HG03354 (cell line): ENCODE data around the gene COL12A1.
A peak's percentile ranks its signal among the peaks of the same experiment; 100 is the strongest.

ENCODE experiments used
- ATAC-seq: cut with Tn5 transposase; IDR thresholded peaks from one replicate; pipeline ENCODE4 v1.9.1; 2021; ENCODE audit warnings: mild to moderate bottlenecking; ENCODE audit not compliant: unreplicated experiment, poor library complexity, severe bottlenecking

The COL12A1 gene

DNA sequence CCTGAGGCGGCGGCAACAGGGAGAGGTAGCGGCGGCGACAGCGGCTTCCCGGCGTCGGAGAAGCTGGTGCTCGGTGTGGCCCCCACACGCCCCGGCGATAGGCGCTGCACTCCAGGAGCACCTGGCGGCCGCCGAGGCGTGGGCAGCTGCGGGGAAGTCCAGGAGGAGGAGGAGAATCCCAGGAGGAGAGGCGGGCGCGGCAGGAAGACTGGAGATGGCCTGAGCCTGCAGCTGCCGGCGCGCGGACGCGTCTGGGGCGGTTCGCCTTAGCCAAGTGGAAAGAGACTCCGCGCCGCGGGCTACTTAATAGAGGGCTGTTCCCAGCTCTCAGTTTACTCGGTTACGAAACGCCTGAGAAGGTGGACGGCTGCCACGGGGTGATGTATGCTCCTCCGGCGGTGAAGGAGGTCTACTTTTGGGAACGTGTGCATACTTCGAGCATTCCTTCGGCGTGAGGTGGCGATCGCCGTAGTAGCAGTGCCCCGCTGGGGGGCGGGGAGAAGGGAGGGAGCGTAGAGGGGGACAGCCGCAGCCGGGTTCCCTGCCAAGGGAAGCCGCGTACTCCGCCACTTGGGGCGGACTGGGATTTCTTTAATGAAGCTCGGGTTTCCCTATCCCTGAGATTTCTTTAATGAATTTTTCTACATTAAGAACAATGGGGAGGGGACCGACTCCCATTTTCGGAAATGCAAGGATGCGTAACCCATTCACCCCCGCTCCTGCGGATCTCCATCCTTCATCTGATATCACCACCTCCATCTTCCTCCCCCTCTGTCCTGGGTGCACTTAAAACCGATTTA lies at the start of gene COL12A1:
Gene COL12A1 (minus strand): TSS at position 278 of the 800 bp plus-strand sequence. CDS start 3,261 bp downstream, outside the sequence.
- ATAC-seq, result no peak

DNA sequence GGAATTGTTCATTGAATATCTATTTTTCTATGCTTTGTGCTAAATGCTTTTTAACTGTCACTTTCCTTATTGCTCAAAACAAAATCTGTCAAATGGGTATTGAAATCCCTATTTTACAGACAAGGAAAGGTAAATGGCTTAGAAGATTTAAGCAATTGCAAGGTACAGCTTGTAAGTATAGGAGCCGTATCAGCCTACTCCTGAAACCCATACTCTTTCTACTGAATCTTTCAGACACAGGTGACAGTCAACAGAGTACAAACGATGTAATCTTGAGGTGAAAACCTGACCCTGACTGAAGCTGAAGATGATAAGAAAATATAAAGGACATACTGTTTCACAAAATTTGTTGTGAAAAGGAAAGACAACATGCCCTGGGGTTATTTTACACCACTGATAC lies 44.7 kb upstream of the COL12A1 start:
- no peak for ATAC-seq

DNA sequence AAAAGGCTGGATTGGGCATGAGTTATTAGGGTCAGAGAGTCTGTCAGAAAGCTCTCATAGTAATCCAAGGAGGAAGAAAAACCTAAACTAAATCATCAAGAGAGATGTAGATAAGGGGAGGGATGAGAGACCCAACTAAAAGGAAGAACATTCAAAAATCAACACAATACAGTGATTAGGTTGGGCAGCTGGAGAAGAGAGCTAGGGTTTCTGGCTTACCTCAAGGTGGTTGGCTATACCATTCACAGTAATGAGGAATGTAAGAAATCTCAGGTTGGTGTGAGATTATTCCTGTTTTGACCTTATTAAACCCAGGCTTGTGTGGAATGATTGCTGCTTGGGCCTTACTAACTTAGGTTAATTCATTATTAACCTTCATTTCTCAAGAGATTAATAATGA lies 44.0 kb upstream of the COL12A1 start:
- no peak for ATAC-seq

DNA sequence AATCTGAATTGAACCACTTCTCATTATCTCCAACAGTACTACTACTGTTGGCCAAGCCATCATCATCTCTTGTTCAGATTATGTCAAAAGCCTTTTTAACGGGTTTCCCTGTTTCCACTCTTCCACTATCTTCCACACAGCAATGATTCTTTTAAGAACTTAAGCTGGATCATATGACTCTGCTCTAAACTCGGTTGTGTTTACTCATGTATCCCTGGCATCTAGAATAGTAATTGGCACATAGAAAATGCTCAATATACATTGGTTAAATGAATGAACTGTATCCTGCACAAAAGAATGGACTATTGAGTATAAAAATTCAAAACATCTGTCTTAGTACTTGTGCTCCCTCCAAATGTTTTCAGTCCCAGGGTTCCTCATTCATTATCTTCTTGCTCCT lies 40.5 kb upstream of the COL12A1 start:
- ATAC-seq, result no peak

DNA sequence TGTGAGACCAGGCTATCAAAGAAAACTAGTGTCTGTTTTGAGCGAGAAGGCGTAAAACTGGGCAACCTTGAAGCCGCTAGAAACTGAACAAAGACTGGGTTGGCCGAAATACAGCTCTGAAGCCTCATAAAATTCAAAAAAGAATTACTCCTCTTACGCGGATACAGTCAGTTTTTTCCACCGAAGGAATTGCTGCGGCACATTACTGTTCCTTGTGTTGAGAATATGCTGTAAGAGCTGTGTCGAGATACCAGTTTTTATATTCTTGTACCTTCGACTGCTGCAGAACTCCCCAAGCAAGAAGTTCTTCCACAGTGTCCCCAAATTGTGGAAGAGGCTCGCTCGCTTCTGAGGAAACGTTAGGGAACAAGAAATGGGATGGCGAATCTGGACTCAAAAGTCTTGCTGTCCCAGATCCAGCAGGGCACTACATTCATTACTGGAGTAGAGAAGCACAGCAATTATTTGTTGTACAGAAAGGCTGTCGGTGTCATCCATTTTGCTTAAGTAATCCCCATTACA lies 38.3 kb upstream of the COL12A1 start:
- peak; percentile 10 for ATAC-seq

DNA sequence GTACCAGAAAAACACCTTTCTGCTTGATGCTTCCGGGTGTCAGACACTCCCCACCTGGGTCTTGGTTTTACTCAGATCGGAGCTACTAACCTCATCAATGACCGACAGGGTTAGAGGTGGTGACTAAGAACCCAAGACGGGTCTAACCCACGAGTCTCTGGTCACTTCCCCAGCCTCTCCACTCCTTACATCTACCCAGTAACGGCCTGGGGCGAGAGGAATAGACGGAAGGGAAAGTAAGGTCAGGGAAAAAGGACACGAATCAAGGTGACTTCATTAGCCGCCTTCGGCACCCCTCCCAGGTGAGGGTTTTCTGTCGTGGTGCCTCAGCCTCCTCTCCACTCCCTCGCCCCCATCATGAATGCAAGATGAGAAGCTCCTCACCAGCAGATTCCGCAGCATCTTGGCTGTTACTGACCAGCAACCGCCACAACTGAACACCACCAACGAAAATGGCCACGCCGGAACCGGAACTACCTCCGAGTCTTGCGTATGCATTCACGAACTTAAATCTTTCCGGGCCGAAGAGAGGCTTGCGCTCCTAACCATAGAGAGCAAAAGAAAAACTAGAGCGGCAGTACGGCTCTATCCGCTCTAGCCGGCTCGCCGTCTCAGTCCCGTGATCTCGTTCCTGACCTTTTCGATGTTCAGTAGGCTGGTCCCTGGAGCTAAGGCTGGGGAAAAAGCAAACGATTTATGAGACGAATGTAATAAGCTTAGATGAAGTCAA lies 37.6 kb upstream of the COL12A1 start, which contains the start of gene COX7A2:
Gene COX7A2 (minus strand): TSS at position 469 of the 730 bp plus-strand sequence. CDS start 67 bp downstream, at position 402.
- peak; percentile 97 for ATAC-seq

DNA sequence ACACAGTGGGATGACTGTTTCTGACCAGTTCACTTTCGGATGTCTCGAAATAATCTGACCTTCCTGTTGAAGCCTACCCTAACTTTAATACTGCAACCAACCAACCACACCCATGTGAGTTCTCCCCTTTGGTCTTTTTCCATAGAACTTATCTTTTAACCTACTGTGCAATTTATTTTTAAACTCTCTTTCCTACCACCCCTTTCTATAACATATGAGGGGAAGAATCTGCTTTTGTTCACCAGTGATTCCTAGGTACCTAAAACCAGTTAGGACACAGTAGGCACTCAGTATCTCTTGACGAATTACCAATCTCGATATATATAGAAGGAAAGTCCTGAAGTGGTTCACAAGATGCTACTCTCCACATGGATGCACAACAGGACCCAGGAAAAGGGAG lies 30.8 kb upstream of the COL12A1 start:
- ATAC-seq, result no peak

DNA sequence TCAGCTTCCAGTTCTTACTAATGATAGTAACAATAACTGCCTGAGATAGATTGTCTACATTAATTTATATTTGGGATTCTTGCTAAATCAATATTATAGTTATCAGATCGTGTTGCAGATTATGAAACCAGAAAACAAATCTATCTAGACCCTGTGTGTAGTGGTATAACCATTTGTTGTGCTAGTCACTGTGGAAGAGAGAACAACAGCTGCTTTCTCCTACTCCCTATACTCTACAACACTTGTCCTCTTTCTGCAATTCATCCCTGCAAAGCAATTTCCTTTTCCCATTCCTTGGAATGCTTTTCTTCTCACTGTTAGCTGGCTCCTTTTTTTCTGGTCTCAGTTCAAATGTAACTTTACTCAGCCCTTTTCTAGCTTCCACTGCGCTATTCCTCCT lies 29.4 kb upstream of the COL12A1 start:
- no peak for ATAC-seq

DNA sequence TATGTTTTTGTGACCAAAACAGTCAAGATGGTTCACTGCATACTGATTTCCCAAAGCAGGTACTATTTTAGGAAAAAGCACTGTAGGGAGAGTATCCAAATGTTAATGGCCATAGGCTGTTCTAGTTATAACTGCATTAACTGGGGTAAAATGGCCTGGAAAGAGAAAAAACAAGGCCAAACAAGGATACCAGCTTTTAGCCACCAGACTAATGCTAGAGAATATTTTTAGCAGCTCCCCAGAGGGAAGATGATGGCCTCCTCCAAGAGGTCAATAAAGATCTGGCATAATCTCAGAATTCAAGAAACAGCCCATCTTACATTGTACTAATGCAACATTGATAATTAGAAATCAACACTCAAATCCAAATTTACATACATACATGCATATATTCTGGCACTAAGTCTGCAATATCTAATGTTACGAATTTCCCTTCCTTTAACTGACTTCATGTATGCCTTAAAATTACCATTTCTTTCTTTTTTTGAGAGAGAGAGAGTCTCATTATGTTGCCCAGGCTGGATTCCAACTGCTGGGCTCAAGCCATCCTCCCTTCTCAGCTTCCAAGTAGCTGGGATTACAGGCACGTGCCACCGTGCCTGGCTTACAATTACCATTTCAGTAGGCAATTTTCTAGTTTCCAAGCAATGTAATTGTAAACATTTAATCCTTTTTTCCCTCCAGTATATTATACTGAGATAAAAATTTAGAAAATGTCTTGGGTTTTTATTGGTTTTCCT lies 28.4 kb upstream of the COL12A1 start:
- ATAC-seq, result no peak

DNA sequence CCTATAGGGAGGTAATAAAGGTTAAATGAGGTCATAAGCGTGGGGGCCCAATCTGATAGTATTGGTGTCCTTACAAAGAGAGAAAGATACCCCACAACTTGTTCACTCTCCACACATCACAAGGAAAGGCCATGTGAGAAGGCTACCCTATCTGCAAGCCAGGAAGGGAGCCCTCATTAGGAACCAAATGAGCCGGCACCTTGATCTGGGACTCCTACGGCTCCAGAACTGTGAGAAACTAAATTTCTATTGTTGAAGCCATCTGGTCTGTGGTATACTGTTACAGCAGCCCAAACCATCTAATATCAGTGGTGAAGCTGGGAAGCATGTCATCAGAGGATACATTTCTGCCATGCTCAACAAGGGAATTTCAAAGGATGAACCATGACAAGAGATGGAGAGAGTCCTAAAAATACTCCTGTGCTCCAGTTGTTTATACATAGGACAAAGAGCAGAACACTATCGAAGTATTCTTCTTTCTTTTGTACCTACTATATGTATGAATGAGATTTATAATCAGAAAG lies 27.3 kb upstream of the COL12A1 start:
- ATAC-seq, result no peak

DNA sequence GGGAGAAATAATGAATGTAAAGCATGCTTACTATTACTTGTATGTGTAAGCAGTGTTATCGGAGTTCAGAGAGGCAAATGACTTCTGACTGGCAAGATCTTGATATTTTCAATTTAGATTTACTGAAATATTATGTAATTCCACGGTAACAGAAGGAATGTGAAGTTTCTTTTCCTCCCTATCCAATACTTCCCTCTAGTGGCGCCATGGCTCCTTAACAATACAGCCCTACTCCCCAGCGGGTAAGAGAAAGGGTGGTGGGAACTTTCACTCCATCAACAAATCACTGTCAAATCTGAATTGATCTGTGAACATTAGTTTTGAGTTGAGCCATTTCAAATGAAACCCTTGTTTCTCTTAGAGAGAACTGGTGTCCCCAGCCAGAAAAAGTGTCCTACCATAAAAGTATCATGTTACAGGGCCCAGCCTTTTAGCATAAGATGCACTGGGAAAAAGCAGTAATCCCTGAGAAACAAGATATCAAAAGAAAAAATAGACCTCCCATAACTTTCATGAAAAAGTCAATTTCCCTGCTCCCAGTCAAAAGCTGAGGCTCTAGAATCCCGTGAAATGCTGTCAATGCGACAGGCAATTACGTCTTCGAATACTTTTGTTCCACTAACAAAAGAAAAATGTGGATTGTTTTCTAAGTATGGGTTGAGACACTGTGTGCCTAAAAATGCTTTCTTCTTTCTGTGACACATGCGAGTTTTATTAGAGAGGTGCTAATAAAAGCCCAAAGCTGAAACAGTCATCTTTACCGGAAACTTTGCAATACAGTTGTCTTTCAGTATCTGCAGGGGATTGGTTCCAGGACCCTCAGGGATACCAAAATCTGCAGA lies 24.9 kb upstream of the COL12A1 start:
- ATAC-seq, result no peak

DNA sequence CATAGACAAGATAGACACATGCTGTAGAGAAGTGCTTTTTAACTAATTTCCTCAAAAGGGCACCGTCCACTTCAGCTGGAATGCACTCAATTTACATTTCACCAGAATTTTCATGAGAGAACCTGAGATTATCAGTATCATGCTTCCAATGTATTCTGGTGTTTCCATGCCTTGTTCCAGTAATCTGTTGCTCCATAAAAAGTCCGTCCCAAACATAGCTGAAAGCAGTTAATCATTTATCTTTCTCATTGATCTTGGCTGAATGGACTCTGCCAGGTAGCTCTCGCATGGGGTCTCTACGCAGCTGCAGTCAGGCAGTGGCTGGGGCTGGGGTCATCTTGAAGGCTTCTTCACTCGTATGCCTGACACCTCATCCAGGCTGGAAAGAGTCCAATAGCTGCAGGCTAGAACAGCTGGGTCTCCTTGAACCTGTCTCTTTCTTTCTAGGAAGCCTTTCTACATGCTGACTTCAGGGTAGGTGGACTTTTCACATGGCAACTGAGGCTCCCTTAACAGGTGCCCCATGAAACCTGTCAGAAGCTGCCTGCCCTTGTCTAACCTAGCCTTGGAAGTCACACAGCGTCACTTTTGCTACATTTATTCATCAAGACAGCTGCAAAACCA lies 18.6 kb upstream of the COL12A1 start:
- no peak for ATAC-seq

DNA sequence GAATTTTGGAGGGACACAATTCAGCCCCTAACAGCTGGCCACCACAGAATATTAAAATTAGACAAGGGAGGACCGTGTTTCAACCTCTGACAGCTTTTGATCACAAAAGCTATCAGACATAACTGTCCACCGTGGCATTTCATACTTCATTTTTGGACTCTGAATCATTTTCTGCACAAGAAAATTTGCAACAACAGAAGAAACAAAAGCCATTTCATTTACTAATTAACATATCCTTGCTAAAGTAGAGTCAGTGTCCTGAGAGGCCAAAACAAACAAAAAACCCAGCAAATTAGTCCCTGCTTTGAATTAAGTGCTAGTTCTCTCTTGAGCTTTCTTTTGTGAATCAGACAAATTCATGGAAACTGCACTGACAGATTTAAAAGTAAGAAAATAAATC lies 17.6 kb upstream of the COL12A1 start:
- no peak for ATAC-seq

DNA sequence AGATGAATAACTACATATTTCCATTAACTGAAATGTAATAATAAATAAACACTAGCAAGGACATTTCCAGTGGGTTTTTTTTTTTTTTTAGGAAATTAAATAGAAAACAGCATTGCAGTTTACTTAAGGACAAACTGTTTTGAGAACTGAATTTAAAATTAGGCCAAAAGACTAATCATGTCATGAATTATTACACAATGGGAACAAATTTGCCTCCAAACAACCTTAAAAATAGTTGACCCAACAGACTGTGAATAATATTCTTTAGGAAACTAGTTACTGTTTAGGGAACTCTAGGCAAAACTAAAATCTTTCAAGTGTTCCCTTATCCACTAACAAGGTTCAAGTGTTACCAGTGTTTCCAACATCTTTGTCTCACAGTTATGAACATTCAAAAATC lies 16.4 kb upstream of the COL12A1 start:
- ATAC-seq, result no peak

DNA sequence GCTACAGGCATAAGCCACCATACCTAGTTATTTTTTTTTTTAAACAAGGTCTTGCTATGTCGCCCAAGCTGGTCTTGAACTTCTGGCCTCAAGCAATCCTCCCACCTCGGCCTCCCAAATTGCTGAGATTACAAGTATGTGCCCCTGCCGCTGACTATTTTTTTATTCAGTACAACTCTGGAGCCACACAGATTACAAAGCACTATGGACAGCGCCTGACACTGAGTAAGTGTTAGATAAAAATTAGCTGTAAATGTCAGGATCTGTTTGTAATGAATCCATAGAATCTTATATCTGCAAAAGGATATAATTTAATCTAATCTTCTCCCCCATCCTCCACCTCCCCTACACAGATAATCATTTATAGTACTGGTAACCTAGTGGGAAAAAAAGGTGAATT lies 15.3 kb upstream of the COL12A1 start:
- no peak for ATAC-seq

DNA sequence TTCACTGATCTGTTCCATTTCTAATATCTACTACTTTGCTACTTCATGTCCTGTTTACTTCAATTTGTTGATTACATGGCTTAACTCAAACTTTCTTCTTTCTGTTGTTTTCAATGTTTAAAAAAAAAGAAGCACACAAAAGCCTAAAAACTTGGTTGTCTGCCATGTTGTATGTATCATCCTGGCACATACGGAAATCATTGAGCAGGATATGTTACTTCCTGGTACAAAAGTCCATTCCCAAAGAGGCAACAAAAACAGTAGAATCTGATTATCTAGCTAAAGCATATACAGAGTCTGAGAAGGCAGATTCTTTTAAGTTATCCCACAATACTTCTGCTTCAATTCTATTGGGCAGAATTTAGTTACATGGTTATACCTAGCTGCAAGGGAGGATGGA lies 14.5 kb upstream of the COL12A1 start:
- no peak for ATAC-seq

DNA sequence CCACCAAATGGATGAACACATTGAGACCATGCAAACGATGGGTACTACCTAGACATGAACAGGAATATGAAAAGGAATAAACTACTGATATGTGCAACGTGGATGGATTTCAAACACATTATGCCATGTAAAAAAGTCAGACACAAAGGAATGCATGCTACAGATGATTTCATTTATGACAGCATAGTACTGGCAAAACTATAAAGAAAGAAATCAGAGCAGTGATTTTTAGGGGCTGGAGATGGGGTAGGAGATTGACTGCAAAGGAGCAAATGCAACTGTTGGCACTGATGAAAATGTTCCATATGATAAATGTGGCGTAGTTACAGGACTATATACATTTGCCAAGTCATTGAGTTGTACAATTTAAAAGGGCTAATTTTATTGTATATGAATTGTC lies 13.4 kb upstream of the COL12A1 start:
- no peak for ATAC-seq

DNA sequence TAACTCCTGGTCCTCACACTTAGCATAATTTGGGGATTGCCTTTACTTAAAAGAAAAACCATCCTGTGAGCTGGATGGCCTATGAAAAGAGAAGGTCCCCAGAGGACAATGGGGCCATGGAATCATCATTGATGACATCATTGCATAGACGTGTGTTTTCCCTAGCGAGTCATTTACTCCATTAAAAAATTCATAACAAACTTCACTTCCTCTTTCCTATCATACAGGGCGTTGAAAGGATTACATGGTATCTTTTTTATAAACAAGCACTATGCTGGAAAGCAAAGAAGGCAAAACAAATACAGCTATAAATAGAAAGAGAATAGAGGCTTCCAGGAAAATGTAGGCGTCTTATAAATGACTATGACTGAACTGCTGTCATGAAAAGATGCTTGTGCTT lies 11.3 kb upstream of the COL12A1 start:
- ATAC-seq, result no peak

DNA sequence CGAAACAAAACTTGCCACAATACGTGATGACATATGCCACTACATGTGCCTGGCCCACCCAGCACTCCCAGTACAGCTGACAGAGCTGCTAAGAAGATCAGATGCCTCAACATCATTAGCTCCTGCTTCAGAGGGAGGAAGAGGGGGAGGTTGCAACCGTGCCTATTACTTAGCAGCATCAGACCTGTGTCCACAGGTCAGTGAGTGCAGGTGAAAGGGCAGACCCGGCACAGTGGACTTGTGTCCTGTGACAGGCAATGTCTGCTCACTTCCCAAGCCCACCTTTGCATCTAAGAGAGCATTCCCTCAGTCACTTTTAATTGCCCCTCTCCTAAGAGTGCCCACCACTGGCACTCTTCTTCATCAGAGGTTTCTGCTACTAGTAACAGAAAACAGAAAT lies 9.4 kb upstream of the COL12A1 start:
- no peak for ATAC-seq
